GM12873 (cell line): ENCODE data around the gene TMPRSS3.

Experiments used
- TF ChIP-seq, protein P1 (sequence below): IDR thresholded peaks from 2 replicates; pipeline ENCODE4 v1.5.1; 2012; ENCODE audit warnings: low read depth, mild to moderate bottlenecking, moderate library complexity, low read length, control low read depth; ENCODE audit not compliant: insufficient read depth; ENCODE audit errors: missing control alignments

TMPRSS3 gene

GRCh38 chr21:42346866-42347600 is 48.8 kb downstream of the TMPRSS3 start:
- TF ChIP-seq, protein P1, sequence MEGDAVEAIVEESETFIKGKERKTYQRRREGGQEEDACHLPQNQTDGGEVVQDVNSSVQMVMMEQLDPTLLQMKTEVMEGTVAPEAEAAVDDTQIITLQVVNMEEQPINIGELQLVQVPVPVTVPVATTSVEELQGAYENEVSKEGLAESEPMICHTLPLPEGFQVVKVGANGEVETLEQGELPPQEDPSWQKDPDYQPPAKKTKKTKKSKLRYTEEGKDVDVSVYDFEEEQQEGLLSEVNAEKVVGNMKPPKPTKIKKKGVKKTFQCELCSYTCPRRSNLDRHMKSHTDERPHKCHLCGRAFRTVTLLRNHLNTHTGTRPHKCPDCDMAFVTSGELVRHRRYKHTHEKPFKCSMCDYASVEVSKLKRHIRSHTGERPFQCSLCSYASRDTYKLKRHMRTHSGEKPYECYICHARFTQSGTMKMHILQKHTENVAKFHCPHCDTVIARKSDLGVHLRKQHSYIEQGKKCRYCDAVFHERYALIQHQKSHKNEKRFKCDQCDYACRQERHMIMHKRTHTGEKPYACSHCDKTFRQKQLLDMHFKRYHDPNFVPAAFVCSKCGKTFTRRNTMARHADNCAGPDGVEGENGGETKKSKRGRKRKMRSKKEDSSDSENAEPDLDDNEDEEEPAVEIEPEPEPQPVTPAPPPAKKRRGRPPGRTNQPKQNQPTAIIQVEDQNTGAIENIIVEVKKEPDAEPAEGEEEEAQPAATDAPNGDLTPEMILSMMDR: no peak

- TF ChIP-seq, protein P1: no peak
Observed at GRCh38 chr21:42346441-42346840, 49.4 kb downstream of the TMPRSS3 start.

DNA sequence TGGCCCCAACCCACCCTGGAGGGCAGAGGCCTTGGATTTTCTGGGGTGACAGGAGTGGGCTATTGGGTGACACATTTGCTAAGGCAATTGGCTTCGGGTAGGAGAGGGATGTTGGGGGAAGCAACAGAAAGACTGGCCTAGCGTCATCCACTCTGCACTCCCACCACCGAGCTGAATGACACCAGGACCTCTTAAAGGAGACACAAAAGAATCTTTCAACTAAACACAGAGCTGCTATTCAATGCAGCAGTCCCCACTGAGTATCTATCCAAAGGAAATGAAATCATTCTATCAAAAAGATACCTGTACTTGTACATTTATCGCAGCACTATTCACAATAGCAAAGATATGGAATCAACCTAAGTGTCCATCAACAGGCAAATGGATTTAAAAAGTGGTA is 51.2 kb downstream of the TMPRSS3 start:
- TF ChIP-seq, protein P1: no peak

DNA sequence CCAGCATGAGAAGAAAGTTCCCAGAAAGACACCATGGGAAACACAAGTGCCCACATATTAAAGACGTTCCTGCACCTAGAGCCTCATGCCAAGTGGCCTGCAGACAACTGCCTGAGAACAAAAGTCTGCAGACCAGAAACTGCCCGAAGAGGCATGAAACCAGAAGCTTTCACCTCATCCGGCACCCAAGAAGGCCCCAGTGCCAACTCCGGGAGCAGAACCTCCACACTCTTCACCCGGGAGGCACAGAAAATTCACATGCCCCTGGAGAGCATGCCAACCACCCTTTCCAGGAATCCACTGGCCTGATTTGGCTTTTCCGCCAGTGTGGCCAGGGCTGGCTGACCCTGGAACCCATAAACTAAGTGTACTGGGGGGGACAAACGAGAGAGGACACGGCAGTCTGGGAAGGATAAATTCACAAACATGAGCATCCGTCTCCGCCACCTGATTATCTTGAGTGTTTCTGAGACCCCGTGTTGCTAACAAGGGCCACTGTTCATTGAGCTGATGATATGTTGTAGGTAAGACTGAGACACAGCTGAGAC is 51.8 kb downstream of the TMPRSS3 start:
- TF ChIP-seq, protein P1: no peak

DNA sequence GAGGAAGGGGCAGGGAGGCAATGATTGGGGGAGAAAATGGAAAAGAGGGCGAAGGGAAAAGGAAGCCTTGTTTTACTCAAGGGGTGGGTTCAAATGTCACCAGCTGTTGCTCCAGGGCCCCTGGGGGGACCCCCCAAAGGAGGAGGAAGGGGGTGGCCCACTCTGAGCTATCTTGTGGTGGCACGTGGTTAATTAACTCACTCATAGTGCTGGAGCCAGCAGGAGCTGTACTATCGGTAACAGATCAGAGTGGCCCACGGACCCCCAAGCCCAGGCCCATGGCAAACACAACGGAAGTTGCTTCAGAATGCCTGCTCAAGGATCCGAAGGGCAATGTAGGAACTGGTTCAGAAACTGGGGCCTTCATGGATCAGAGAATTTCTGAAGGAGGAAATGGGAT is 52.3 kb downstream of the TMPRSS3 start:
- TF ChIP-seq, protein P1: no peak

GRCh38 chr21:42343101-42343500 is 52.8 kb downstream of the TMPRSS3 start:
- TF ChIP-seq, protein P1: no peak

- TF ChIP-seq, protein P1: no peak
Observed at GRCh38 chr21:42341776-42342542, 53.9 kb downstream of the TMPRSS3 start.
